CD14-positive monocyte (primary cell): ENCODE measurements around the gene MSRB3. TPM values are rescaled to one million over a fixed set of nuclear protein-coding genes. Genes with fewer than 3 reads are reported as not detected.

Source experiments
- DNase-seq, 3 donors: peaks; one replicate each; pipeline ENCODE4 v3.0.0-alpha.2; 2011 to 2022
- H2AFZ ChIP-seq: 2 replicates; pipeline ENCODE4 v1.6.0; 2012; ENCODE audit warnings: mild to moderate bottlenecking, low read depth, low read length, inconsistent platforms; ENCODE audit not compliant: insufficient read depth, poor library complexity, severe bottlenecking
- H3K27ac ChIP-seq, 2 donors: 1 replicate in 1 of 2; 2 replicates in 1 of 2; pipeline ENCODE4 v1.5.1; 2012 to 2013; ENCODE audit warnings: low read length in 2 of 2, control low read depth in 1 of 2, inconsistent platforms in 1 of 2, low read depth in 1 of 2, mild to moderate bottlenecking in 1 of 2
- H3K27me3 ChIP-seq, 2 donors: one replicate each; pipeline versions ENCODE4 v1.6.0 to v1.6.1; 2011 to 2013; ENCODE audit warnings: low read length in 2 of 2; ENCODE audit not compliant: control insufficient read depth in 2 of 2, insufficient read depth in 2 of 2
- H3K36me3 ChIP-seq, 2 donors: replicated peaks in 1 of 2; 1 replicate in 1 of 2; 2 replicates in 1 of 2; pipeline versions ENCODE4 v1.5.1 to v1.6.1; 2012 to 2013; ENCODE audit warnings: low read length in 2 of 2, control low read depth in 1 of 2, inconsistent platforms in 1 of 2, mild to moderate bottlenecking in 1 of 2; ENCODE audit not compliant: insufficient read depth in 2 of 2, control insufficient read depth in 1 of 2
- H3K4me1 ChIP-seq, 2 donors: 1 replicate in 1 of 2; 2 replicates in 1 of 2; pipeline versions ENCODE4 v1.5.1 to v1.6.1; 2012 to 2013; ENCODE audit warnings: low read length in 2 of 2, control low read depth in 1 of 2, inconsistent platforms in 1 of 2, mild to moderate bottlenecking in 1 of 2, moderate library complexity in 1 of 2; ENCODE audit not compliant: insufficient read depth in 2 of 2, control insufficient read depth in 1 of 2
- H3K4me2 ChIP-seq: replicated peaks from 2 replicates; pipeline ENCODE3; 2012; ENCODE audit warnings: low read length, moderate library complexity, mild to moderate bottlenecking; ENCODE audit not compliant: poor library complexity, severe bottlenecking; ENCODE audit errors: extremely low read depth
- H3K4me3 ChIP-seq, 3 experiments: fragments of 200-600 bp in 1 of 3; sonication (generic) in 1 of 3; replicated peaks in 1 of 3; 1 replicate in 2 of 3; 2 replicates in 1 of 3; pipeline ENCODE4 v1.5.1; 2011 to 2013; ENCODE audit warnings: low read length in 3 of 3, mild to moderate bottlenecking in 3 of 3, control low read depth in 2 of 3, low read depth in 2 of 3, inconsistent platforms in 1 of 3, moderate library complexity in 1 of 3
- H3K79me2 ChIP-seq: 2 replicates; pipeline ENCODE4 v1.6.0; 2012; ENCODE audit warnings: mild to moderate bottlenecking, control low read depth, inconsistent platforms, low read length, moderate library complexity; ENCODE audit not compliant: insufficient read depth
- H3K9ac ChIP-seq: 2 replicates; pipeline ENCODE4 v1.6.0; 2017; ENCODE audit warnings: low read length, mild to moderate bottlenecking; ENCODE audit not compliant: insufficient read depth, poor library complexity, severe bottlenecking
- H3K9me3 ChIP-seq, 2 donors: replicated peaks in 1 of 2; 1 replicate in 1 of 2; 2 replicates in 1 of 2; pipeline versions ENCODE4 v1.5.1 to v1.6.1; 2012 to 2013; ENCODE audit warnings: low read length in 2 of 2, control low read depth in 1 of 2; ENCODE audit not compliant: control insufficient read depth in 1 of 2, insufficient read depth in 1 of 2
- H4K20me1 ChIP-seq: 2 replicates; pipeline ENCODE4 v1.6.0; 2012; ENCODE audit warnings: mild to moderate bottlenecking, low read length, control low read depth, moderate library complexity; ENCODE audit not compliant: insufficient read depth
- H3K27ac Mint-ChIP-seq, 7 donors: one replicate each; pipeline ENCODE4 v1.8.0; 2020; ENCODE audit warnings: mild to moderate bottlenecking in 7 of 7, mixed read lengths in 7 of 7, moderate library complexity in 6 of 7, inconsistent platforms in 2 of 7
- H3K27me3 Mint-ChIP-seq, 3 donors: one replicate each; pipeline ENCODE4 v1.8.0; 2021 to 2022; ENCODE audit warnings: low read depth in 3 of 3, mild to moderate bottlenecking in 3 of 3, mixed read lengths in 3 of 3, moderate library complexity in 3 of 3, inconsistent platforms in 1 of 3
- H3K36me3 Mint-ChIP-seq, 2 donors: one replicate each; pipeline ENCODE4 v1.8.0; 2020; ENCODE audit warnings: mixed read lengths in 2 of 2, inconsistent platforms in 1 of 2, mild to moderate bottlenecking in 1 of 2
- H3K4me1 Mint-ChIP-seq: one replicate; pipeline ENCODE4 v1.8.0; 2020; ENCODE audit warnings: mild to moderate bottlenecking, mixed read lengths
- H3K4me3 Mint-ChIP-seq, 2 donors: one replicate each; pipeline ENCODE4 v1.8.0; 2020; ENCODE audit warnings: mild to moderate bottlenecking in 2 of 2, mixed read lengths in 2 of 2, moderate library complexity in 1 of 2
- H3K9me3 Mint-ChIP-seq, 7 donors: one replicate each; pipeline ENCODE4 v1.8.0; 2020 to 2022; ENCODE audit warnings: mixed read lengths in 7 of 7, mild to moderate bottlenecking in 6 of 7, moderate library complexity in 6 of 7, inconsistent platforms in 2 of 7
- CTCF ChIP-seq: fragments of 200-600 bp; IDR thresholded peaks from one replicate; pipeline ENCODE4 v1.8.0; 2022; ENCODE audit warnings: antibody characterized with exemption, mild to moderate bottlenecking
- WGBS: methylation state at CpG from one replicate; pipeline ENCODE4 v1.1.5; 2013; ENCODE audit warnings: missing lambda C conversion rate; ENCODE audit not compliant: insufficient coverage; 5-methylcytosine and 5-hydroxymethylcytosine counted together
- intact Hi-C, 2 donors: fragments of 100-400 bp; cut with micrococcal nuclease; formaldehyde crosslinking; loops; one replicate each; pipeline versions ENCODE4 v1.15.0 to v1.15.1; 2023
- polyA plus RNA-seq, 3 donors: library from polyadenylated mRNA; depleted of rRNA in 1 of 3; unstranded in 2 of 3; stranded (reverse) in 1 of 3; fragments of 300-500 nt in 2 of 3; fragments of >200 nt in 1 of 3; fragmentation: Illumina TruSeq in 2 of 3; gene quantifications; 1 replicate in 2 of 3; 2 replicates in 1 of 3; pipeline ENCODE4 v1.2.3, GENCODE V29; 2012 to 2021

Gene MSRB3
- polyA plus RNA-seq, 3 donors = 0.25 to 1.1 (median 1.0) TPM

GRCh38 chr12:65511912-65512311 lies 233.4 kb downstream of the MSRB3 start:
- Histone ChIP-seq H3K9ac (no peak overlapping the region), H3K4me1 (no peaks in the 10 kb centered on the region), H3K4me3 (no peak overlapping the region), H3K27me3 (no peaks in the 10 kb centered on the region), H3K9me3 (no peaks in the 10 kb centered on the region), H3K27ac (no peak overlapping the region), H3K4me2 (no peak overlapping the region), H3K36me3 (no peaks in the 10 kb centered on the region), H2AFZ (no peak overlapping the region), H4K20me1 (no peaks in the 10 kb centered on the region), H3K79me2 (no peaks in the 10 kb centered on the region)
- Mint-ChIP-seq H3K36me3 (no peaks in the 10 kb centered on the region), H3K4me3 (no peak overlapping the region), H3K27me3 (peaks cover 2 to 4% (median 2%) of the 10 kb centered on the region in 3 donors), H3K4me1 (no peaks in the 10 kb centered on the region), H3K27ac (no peak overlapping the region), H3K9me3 (no peaks in the 10 kb centered on the region)
- TF ChIP-seq CTCF = no peak
- 85% methylated on average over 3 of the region's 3 CpGs for WGBS
- DNase-seq = no peak
- intact Hi-C loops = no loop called here

Other genes starting within 250 kb of the MSRB3 start
- gene WIF1, start 157.4 kb upstream of the MSRB3 start, polyA plus RNA-seq = not detected
- gene LEMD3, start 109.1 kb upstream of the MSRB3 start, polyA plus RNA-seq = 10 to 100 TPM; 11.3 to 12.3 (median 11.7) TPM